Stimulated activated CD4-positive, alpha-beta T cell treated with anti-CD3 and anti-CD28 coated beads, Interleukin-12 subunit alpha, Interleukin-12 subunit beta, amount 100 ng/mL, for 4 hours (primary cell): ENCODE measurements around the gene RETN.
"Not testable (repeated sequence)": the region's sequence is repeated elsewhere in the genome, so short reads cannot be mapped to it uniquely, and the experiment has no call there.

Experiments
- DNase-seq: peaks from one replicate; pipeline ENCODE4 v3.0.0-alpha.2; 2020

RETN gene

DNA sequence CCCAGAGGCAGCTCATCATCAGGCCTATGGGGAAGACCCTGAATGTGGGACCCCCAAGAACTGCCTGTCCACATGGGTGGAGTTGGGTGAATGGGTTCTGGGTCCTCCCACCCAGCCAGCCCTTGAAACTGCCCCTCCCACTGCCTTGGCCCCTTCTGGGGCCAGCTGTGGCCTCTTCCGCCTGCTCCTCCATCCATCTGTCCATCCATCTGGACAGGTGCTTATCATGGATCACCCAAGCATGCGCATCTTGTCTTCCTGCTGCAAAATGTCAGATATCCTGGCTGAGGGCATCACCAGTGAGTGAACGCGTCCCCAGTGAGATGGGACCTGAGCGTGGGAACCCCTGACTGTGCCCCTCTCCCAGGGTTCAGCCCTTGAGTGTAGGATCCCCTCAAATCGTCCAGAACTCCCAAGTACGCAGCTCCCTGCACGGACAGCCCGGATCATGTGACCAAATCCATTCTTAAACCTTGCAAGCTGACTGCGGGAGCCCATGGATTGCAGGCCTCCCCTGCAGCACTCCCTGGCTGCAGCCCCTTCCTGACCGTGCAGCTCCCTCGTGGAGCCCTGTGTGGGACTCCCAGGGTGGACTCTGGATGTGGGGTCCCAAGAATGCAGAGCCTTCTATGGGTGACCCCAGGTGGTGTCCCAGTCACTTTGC, 29.9 kb upstream of the RETN start:
- DNase-seq, result no peak

DNA sequence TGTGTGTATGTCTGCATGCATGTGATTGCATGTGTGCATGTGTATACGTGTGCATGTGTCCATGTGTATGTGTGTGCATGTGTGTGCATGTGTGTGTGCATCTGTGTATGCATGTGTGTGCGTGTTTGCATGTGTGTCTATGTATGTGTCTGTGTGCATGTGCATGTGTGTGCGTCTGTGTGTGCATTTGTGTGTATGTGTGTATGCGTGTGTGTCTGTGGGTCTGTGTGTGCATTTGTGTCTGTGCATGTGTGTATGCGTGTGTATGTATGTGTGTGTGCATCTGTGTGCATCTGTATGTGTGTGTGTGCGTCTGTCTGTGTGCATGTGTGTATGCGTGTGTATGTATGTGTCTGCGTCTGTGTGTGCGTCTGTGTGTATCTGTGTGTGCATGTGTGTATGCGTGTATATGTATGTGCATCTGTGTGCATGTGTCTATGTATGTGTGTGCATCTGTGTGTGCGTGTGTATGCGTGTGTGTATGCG, 28.9 kb upstream of the RETN start:
- no peak for DNase-seq

- DNase-seq, result no peak
Measured at GRCh38 chr19:7640803-7641202, 28.0 kb upstream of the RETN start.

DNA sequence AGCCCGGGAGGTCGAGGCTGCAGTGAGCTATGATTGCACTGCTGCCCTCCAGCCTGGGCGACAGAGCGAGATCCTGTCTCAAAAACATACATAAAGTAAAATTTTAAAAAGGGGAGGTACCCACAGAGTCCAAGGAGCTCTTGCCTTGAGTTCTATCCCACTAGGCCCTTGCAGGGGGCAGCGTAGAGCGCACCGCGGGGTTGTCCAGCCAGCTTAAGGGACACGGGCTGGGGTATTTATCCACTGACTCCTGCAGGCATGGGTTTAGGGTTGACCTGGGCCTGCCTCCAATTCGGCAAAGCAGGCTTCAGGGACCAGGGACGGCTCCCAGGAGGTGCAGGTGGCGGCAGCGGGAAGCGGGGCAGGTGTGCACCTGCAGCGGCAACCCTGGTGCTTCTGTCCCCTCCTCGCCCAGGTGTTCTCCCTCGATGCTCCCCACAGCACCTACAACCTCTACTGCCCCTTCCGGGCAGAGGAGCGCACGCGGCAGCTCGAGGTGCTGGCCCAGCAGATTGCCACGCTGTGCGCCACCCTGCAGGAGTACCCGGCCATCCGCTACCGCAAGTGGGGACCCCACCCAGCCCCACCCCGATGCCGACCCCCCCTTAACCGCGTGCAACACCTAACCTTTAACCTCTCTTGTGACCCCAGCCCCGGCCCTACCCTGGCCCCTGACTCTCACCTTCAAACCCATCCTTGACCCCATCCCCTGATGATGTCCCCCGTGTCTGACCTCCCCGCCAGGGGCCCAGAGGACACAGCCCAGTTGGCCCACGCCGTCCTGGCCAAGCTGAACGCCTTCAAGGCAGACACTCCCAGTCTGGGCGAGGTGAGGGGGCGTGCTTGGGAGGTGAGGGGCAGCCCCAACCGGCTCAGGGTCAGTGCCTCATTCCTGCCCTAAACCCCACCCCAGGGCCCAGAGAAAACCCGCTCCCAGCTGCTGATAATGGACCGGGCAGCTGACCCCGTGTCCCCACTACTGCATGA, 27.3 kb upstream of the RETN start:
- no peak for DNase-seq

DNA sequence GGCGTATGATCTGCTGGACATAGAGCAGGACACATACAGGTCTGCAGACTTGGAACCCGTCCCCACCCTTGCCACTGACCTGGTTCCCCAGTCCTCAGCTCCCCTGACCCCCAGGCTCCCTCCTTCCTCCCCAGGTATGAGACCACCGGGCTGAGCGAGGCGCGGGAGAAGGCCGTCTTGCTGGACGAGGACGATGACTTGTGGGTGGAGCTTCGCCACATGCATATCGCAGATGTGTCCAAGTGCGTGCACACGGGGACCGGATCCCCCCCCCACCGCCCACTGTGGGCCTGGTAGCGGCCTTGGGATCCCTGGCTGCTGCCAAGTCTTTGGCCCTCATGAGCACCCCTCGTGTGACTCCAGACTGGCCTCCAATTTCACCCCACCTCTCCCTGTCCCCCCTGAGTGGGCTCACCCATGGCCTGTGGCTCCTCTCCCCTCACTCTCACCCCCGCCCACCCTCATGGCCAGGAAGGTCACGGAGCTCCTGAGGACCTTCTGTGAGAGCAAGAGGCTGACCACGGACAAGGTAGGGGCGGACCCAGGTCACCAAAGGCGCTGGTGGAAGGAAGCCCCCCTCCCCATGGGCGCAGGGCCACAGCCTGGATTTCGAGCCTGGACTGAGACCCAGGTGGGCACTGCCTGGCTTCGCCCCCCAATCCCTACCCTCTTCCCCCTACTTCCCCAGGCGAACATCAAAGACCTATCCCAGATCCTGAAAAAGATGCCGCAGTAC, 26.4 kb upstream of the RETN start:
- DNase-seq, result no peak

DNA sequence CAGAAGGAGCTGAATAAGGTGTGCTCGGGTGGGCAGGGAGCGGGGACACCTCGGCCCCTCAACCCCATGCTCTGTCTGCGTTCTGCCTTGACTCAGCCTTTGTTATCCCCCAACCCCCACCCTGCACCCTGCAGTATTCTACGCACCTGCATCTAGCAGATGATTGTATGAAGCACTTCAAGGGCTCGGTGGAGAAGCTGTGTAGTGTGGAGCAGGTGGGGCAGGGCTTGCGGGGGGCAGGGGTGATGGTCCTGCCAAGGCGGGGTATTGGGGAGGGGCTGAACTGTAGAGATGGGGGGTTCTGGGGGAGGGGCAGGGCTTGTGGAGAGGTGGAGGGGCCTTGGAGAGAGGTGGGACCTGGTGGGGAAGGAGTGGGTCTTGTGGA, 25.8 kb upstream of the RETN start:
- DNase-seq, result no peak

DNA sequence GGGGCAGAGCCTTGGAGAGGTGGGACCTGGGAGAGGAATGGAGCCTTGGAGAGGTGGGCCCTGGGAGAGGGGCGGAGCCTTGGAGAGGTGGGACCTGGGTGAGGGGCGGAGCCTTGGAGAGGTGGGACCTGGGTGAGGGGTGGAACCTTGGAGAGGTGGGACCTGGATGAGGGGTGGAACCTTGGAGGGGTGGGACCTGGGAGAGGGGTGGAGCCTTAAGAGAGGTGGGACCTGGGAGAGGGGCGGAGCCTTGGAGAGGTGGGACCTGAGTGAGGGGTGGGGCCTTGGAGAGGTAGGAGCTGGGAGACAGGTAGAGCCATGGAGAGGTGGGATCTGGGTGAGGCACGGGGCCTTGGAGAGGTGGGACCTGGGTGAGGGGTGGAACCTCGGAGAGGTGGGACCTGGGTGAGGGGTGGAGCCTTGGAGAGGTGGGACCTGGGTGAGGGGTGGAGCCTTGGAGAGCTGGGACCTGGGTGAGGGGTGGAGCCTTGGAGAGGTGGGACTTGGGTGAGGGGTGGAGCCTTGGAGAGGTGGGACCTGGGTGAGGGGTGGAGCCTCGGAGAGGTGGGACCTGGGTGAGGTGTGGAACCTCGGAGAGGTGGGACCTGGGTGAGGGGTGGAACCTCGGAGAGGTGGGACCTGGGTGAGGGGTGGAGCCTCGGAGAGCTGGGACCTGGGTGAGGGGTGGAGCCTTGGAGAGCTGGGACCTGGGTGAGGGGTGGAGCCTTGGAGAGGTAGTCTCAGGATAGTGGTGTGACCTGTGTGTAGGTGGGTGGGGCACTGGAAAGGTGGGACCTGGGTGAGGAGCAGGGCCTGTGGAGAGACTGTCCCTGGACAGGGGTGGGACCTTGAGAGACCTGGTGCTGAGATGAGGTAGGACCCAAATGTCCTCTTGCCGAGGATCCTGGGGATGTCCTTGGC, 25.0 kb upstream of the RETN start:
- DNase-seq, result not testable (repeated sequence)

GRCh38 chr19:7644550-7644877, 24.3 kb upstream of the RETN start:
- DNase-seq, result no peak

- no peak for DNase-seq
Measured at GRCh38 chr19:7645163-7645562, 23.7 kb upstream of the RETN start.

- DNase-seq, result no peak
Measured at GRCh38 chr19:7645656-7646425, 23.0 kb upstream of the RETN start.

GRCh38 chr19:7646426-7646700, 22.5 kb upstream of the RETN start:
- no peak for DNase-seq

DNA sequence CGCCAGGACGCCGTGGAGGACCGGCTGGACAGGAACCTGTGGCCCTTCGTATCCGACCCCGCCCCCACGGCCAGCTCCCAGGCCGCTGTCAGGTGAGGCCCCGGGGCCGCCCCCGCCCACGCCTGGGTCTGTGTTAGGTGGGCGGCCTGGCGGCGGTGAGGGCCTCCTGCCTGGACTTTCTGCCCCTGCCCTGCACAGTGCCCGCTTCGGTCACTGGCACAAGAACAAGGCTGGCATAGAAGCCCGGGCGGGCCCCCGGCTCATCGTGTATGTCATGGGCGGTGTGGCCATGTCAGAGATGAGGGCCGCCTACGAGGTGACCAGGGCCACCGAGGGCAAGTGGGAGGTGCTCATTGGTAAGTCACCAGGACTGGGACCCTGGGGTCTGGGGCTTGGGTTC, 21.7 kb upstream of the RETN start:
- no peak for DNase-seq

DNA sequence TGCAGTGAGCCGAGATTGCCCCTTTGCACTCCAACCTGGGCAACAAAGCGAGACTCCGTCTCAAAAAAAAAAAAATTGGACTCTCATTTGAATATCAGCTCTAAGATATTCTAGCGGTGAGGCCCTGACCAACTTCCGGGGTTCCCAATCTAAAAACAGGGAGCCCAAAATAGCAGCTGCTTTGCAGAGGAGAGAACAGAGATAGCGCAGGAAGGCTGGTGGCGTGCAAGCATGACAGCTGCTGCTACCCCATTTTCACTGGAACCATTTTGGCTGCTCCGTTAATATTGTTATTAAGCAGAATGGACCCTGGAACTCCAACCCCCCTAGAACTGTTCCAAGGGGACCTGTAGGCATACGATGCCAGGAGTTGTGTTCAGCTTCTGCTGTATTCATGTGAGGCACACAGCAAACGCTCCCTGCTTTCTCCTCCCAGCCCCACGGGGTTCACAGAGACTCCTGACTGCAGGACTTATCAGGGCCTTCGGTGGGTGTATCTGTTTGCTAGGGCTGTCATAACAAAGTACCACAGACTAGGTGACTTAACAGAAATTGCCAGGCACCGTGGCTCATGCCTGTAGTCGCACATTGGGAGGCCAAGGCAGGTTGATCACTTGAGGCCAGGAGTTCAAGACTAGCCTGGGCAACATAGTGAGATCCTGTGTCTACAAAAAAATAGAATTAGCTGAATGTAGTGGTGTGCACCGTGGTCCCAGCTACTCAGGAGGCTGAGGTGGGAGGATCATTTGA, 20.4 kb upstream of the RETN start:
- no peak for DNase-seq

DNA sequence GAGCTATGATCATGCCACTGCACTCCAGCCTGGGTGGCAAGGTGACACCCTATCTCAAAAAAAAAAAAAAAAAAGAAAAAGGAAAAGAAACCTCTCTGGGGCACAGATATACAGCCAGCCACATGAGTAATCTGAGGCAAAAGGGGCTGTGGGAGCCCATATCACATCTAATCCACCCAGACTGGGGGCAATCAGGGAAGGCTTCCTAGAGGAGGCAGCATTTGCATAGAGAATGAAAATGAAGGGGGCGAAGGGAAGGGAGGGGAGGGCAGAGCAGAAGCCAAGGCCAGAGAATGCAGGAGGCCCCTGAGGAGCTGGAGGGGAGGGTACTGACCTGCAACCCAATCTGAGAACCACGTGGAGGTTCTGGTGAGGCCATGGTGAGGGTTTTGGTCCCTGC, 18.7 kb upstream of the RETN start:
- no peak for DNase-seq

DNA sequence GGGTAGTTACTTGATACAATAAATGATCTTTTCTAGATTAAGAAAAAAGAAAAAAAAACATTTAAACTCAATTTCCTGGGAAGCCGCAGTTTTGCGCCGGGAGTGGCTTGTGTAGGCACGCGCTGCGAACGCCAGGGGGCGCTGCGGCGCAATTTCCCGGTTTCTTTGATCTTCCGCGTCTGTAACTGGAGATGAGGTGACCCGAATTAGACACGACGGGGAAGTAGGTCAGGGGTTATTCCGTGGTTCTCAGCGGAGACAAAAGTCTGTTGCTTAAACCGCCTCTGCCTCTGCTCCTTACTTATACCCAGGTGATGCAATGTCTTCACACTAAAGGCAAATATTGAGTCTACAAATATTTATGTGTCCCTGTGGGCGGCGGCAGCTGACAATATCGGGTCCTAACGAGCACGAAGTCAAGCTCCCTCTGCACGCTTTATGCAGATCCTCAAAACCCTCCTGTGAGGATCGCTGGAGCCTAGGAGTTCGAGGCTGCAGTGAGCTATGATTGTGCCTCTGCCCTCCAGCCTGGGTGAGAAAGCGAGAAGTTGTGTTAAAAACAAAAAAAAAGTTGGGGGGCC, 16.7 kb upstream of the RETN start:
- DNase-seq, result peak; percentile 83

- DNase-seq, result no peak
Measured at GRCh38 chr19:7654401-7654800, 14.4 kb upstream of the RETN start.

- no peak for DNase-seq
Measured at GRCh38 chr19:7655581-7655980, 13.3 kb upstream of the RETN start.

DNA sequence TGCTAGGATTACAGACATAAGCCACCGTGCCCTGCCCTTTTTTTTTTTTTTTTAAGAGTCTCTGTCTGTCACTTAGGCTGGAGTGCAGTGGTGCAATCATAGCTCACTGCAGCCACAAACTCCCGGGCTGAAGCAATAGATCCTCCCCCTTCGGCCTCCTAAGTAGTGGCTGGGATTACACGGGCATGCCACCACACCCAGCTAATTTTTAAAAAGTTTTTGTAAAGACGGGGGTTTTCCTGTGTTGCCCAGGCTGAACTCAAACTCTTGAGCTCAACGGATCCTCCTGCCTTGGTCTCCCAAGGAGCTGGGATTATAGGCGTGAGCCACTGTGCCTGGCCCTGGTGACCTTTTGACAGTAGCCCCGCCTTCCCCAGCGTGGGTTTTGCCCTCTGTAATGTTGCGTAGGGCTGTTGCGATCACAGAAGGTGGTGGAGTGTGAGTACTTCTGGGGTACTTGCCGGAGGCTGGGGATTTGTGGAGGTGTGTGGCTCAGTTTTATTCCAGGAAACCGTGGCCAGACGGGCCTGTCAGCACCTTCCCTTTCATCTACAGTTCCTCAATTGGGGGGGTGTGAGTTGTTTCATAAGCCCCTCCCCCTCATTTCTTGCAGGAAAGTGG, 11.6 kb upstream of the RETN start:
- no peak for DNase-seq

- DNase-seq, result no peak
Measured at GRCh38 chr19:7658219-7658686, 10.6 kb upstream of the RETN start.
